ENCODE data around the gene LTO1.

- TF ChIP-seq ZNF274 (IDR thresholded peaks at IDR 0.05; ENCODE audit: low read depth, low read length): no peak
- no peak for TF ChIP-seq YY1 (IDR thresholded peaks at IDR 0.05; ENCODE audit: insufficient read depth, insufficient read length)
- no peak for TF ChIP-seq SUZ12 (IDR thresholded peaks at IDR 0.05; ENCODE audit: extremely low read depth, insufficient read depth, insufficient read length)
Measured at GRCh38 chr11:69664901-69665300, 10.3 kb downstream of the LTO1 start.
